HL-60 (cell line): ENCODE data around the gene TMEM235.
A peak's percentile ranks its signal among the peaks of the same experiment; 100 is the strongest.

Experiments used
- DNase-seq, 2 experiments: peaks; one replicate each; pipeline ENCODE4 v3.0.0-alpha.2; 2010 to 2020; ENCODE audit warnings: low read depth in 1 of 2, low spot score in 1 of 2
- H3K27ac ChIP-seq: fragments of 250-450 bp; sonication (Bioruptor Pico); replicated peaks from 2 replicates; pipeline ENCODE4 v1.5.1; 2020; ENCODE audit warnings: mild to moderate bottlenecking, moderate library complexity
- H3K27me3 ChIP-seq: fragments of 250-450 bp; sonication (Bioruptor Pico); 2 replicates; pipeline ENCODE4 v1.5.1; 2021; ENCODE audit warnings: mild to moderate bottlenecking, moderate library complexity; ENCODE audit not compliant: insufficient read depth, poor library complexity, severe bottlenecking
- H3K4me3 ChIP-seq: replicated peaks from 2 replicates; pipeline ENCODE4 v1.5.1; 2011; ENCODE audit warnings: mild to moderate bottlenecking, control low read depth, low read length; ENCODE audit not compliant: insufficient read depth
- CTCF ChIP-seq: IDR thresholded peaks from one replicate; pipeline ENCODE4 v1.5.1; 2011; ENCODE audit warnings: low read length, control low read depth, inconsistent platforms; ENCODE audit not compliant: insufficient read depth
- GABPA ChIP-seq: IDR thresholded peaks from 2 replicates; pipeline ENCODE4 v1.6.1; 2012; ENCODE audit warnings: low read depth
- POLR2AphosphoS5 ChIP-seq: IDR thresholded peaks from 2 replicates; pipeline ENCODE4 v1.6.1; 2012; ENCODE audit warnings: low read depth
- SPI1 ChIP-seq: IDR thresholded peaks from 2 replicates; pipeline ENCODE4 v1.6.1; 2012; ENCODE audit warnings: low read depth, mild to moderate bottlenecking, borderline replicate concordance
- TF ChIP-seq, protein P1 (sequence below): IDR thresholded peaks from 2 replicates; pipeline ENCODE4 v1.6.1; 2012; ENCODE audit warnings: low read depth; ENCODE audit not compliant: insufficient replicate concordance

TMEM235 gene

DNA sequence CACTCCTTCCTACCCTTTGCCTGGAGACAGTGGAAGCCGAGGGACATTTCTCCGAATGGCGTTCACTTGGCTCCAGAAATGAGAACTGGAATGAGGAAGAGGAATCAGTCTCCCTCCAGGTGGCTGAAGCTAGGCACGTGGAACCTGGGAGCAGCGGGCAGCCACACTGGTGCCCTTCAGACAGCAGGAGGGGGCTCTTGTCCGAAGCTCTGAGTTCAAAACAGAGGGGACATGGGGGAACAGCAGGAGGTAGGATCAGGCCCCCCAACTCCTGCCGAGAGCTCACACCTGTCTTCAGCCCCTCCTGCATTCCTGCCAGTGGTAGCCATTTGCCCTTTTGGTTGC, 41.5 kb downstream of the TMEM235 start:
- Histone ChIP-seq H3K27ac (peak overlapping the region; percentile 29; the same call in 1 of the 2 replicates), H3K27me3 (no peaks in the 10 kb centered on the region), H3K4me3 (peak overlapping the region; percentile 9; the same call in 1 of the 2 replicates)
- TF ChIP-seq SPI1 (peak; percentile 89), GABPA (no peak)
- TF ChIP-seq, protein P1, sequence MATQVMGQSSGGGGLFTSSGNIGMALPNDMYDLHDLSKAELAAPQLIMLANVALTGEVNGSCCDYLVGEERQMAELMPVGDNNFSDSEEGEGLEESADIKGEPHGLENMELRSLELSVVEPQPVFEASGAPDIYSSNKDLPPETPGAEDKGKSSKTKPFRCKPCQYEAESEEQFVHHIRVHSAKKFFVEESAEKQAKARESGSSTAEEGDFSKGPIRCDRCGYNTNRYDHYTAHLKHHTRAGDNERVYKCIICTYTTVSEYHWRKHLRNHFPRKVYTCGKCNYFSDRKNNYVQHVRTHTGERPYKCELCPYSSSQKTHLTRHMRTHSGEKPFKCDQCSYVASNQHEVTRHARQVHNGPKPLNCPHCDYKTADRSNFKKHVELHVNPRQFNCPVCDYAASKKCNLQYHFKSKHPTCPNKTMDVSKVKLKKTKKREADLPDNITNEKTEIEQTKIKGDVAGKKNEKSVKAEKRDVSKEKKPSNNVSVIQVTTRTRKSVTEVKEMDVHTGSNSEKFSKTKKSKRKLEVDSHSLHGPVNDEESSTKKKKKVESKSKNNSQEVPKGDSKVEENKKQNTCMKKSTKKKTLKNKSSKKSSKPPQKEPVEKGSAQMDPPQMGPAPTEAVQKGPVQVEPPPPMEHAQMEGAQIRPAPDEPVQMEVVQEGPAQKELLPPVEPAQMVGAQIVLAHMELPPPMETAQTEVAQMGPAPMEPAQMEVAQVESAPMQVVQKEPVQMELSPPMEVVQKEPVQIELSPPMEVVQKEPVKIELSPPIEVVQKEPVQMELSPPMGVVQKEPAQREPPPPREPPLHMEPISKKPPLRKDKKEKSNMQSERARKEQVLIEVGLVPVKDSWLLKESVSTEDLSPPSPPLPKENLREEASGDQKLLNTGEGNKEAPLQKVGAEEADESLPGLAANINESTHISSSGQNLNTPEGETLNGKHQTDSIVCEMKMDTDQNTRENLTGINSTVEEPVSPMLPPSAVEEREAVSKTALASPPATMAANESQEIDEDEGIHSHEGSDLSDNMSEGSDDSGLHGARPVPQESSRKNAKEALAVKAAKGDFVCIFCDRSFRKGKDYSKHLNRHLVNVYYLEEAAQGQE, result no peak
- no peak for DNase-seq

DNA sequence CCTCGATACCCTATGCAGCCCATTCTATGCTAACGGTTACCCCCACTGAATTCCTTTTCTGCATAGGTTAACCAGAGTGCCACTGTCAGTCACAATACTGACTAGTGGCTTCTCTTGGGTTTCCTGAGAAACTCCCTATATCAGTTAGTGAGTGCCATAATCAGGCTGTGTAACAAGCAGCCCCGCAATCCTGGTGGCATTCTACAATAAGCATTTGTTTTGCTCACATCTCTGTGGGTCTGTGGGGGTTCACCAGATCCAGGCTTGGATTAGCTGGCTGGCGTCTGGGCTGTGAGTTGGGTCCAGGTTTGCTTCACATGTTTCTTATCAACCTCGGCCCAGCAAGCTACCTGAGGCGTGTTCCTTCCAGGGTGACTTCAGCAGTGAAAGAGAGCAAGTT, 42.4 kb downstream of the TMEM235 start:
- H3K4me3 ChIP-seq, result no peak overlapping the region
- no peak for DNase-seq
- TF ChIP-seq CTCF (no peak), POLR2AphosphoS5 (no peak), SPI1 (no peak), GABPA (no peak)
- H3K27me3 ChIP-seq, result no peaks in the 10 kb centered on the region
- H3K27ac ChIP-seq, result no peak overlapping the region

GRCh38 chr17:78275355-78275754, 43.9 kb downstream of the TMEM235 start:
- no peak for TF ChIP-seq CTCF
- TF ChIP-seq, protein P1, result no peak
- no peak for TF ChIP-seq GABPA
- no peak overlapping the region for H3K27ac ChIP-seq
- no peak for DNase-seq

GRCh38 chr17:78276098-78276887, 44.9 kb downstream of the TMEM235 start:
- no peak overlapping the region for H3K4me3 ChIP-seq
- H3K27ac ChIP-seq, result no peak overlapping the region
- H3K27me3 ChIP-seq, result no peaks in the 10 kb centered on the region
- no peak for TF ChIP-seq SPI1
- no peak for TF ChIP-seq CTCF
- TF ChIP-seq GABPA, result no peak
- no peak for TF ChIP-seq POLR2AphosphoS5
- TF ChIP-seq, protein P1, result no peak
- no peak for DNase-seq

More at GRCh38 chr17:78275355-78275754, 43.9 kb downstream of the TMEM235 start:
- H3K27me3 ChIP-seq, result no peaks in the 10 kb centered on the region
- no peak overlapping the region for H3K4me3 ChIP-seq
